Testis (tissue), 2 donors: ENCODE measurements around the gene SLC6A8.

Experiments used
- CTCF ChIP-seq, 3 experiments: fragments of 450-650 bp in 2 of 3; fragments of 200-600 bp in 1 of 3; sonication (generic) in 1 of 3; IDR thresholded peaks; one replicate each; pipeline ENCODE4 v1.5.1; 2016 to 2019; ENCODE audit warnings: antibody characterized with exemption in 3 of 3, mild to moderate bottlenecking in 2 of 3, moderate library complexity in 1 of 3
- POLR2A ChIP-seq: fragments of 450-650 bp; IDR thresholded peaks from one replicate; pipeline ENCODE4 v1.6.1; 2017; ENCODE audit warnings: antibody characterized with exemption, mild to moderate bottlenecking, moderate library complexity

GRCh38 chrX:153649915-153650782 is 37.6 kb upstream of the SLC6A8 start:
- TF ChIP-seq CTCF (IDR thresholded peaks at IDR 0.05) (no peak), POLR2A (no peak)
